Transverse colon (tissue), 4 donors: ENCODE measurements around the gene NES. TPM values are rescaled to one million over a fixed set of nuclear protein-coding genes. Genes with fewer than 3 reads are reported as not detected.

Experiments used
- DNase-seq: peaks from one replicate; pipeline ENCODE4 v3.0.0-alpha.2; 2019
- H3K27ac ChIP-seq, 4 donors: fragments of 200-600 bp; sonication (generic); 2 replicates each; pipeline ENCODE4 v1.5.1; 2016 to 2018; ENCODE audit warnings: inconsistent platforms in 4 of 4
- H3K27me3 ChIP-seq: fragments of 200-600 bp; sonication (generic); 2 replicates; pipeline ENCODE4 v1.5.1; 2017; ENCODE audit warnings: inconsistent platforms
- H3K36me3 ChIP-seq, 4 donors: fragments of 200-600 bp; sonication (generic); 2 replicates each; pipeline ENCODE4 v1.5.1; 2017 to 2019; ENCODE audit warnings: inconsistent platforms in 4 of 4
- H3K4me1 ChIP-seq, 4 donors: fragments of 200-600 bp; sonication (generic); 2 replicates each; pipeline ENCODE4 v1.5.1; 2017 to 2020; ENCODE audit warnings: inconsistent platforms in 4 of 4
- H3K4me3 ChIP-seq, 4 donors: fragments of 200-600 bp; sonication (generic); 1 replicate in 1 of 4; 2 replicates in 3 of 4; pipeline versions ENCODE4 v1.5.1 to v1.6.1; 2017 to 2019; ENCODE audit warnings: inconsistent platforms in 4 of 4
- H3K9me3 ChIP-seq, 2 donors: fragments of 200-600 bp; sonication (generic); 2 replicates each; pipeline ENCODE4 v1.5.1; 2017 to 2019; ENCODE audit warnings: inconsistent platforms in 2 of 2
- CTCF ChIP-seq, 5 experiments: fragments of 200-600 bp in 3 of 5; fragments of 450-650 bp in 2 of 5; sonication (generic) in 3 of 5; IDR thresholded peaks; 1 replicate in 2 of 5; 2 replicates in 3 of 5; pipeline ENCODE4 v1.5.1; 2016 to 2017; ENCODE audit warnings: antibody characterized with exemption in 5 of 5, inconsistent platforms in 3 of 5, mild to moderate bottlenecking in 2 of 5, moderate library complexity in 1 of 5
- EP300 ChIP-seq: sonication (generic); formaldehyde crosslinking; IDR thresholded peaks from one replicate; pipeline ENCODE4 v1.6.1; 2017; ENCODE audit warnings: antibody characterized with exemption, low read depth
- POLR2A ChIP-seq: fragments of 450-650 bp; IDR thresholded peaks from one replicate; pipeline ENCODE4 v1.6.1; 2016; ENCODE audit warnings: antibody characterized with exemption, mild to moderate bottlenecking, moderate library complexity
- POLR2AphosphoS5 ChIP-seq, 3 donors: sonication (generic); formaldehyde crosslinking; IDR thresholded peaks; one replicate each; pipeline ENCODE4 v1.6.1; 2016; ENCODE audit warnings: antibody characterized with exemption in 3 of 3
- WGBS, 2 donors: methylation state at CpG; one replicate each; pipeline ENCODE4 v1.1.5; 2018; ENCODE audit warnings: low coverage in 1 of 2; 5-methylcytosine and 5-hydroxymethylcytosine counted together
- in situ Hi-C, 4 donors: fragments of 200-750 bp; cut with MboI; loops; one replicate each; pipeline versions ENCODE4 v1.15.0 to v1.15.1; 2017; ENCODE audit warnings: low sequenced_read_pairs in 3 of 4, low pct_ligation_motif_present in 1 of 4, low pct_unique_long_range_greater_than_20kb in 1 of 4
- intact Hi-C: fragments of 100-400 bp; cut with DNase I; formaldehyde crosslinking; loops from one replicate; pipeline ENCODE4 v1.15.1; 2023; ENCODE audit warnings: low total_unique reads
- total RNA-seq, 4 donors: library from RNA; depleted of rRNA; stranded (reverse); fragments of >200 nt; gene quantifications; one replicate each; pipeline ENCODE4 v1.1.0, GENCODE V29; 2016

Gene NES
- total RNA-seq, 4 donors from 2014 or later = 3.3 to 15.5 (median 5.5) TPM

- Histone ChIP-seq H3K4me3 (no peak overlapping the region), H3K27ac (no peak overlapping the region), H3K36me3 (no peaks in the 10 kb centered on the region), H3K9me3 (no peaks in the 10 kb centered on the region), H3K4me1 (peaks cover 8 to 17% (median 17%) of the 10 kb centered on the region in 4 donors), H3K27me3 (peaks cover 77% of the 10 kb centered on the region)
- TF ChIP-seq POLR2AphosphoS5 (IDR thresholded peaks at IDR 0.05) = no peak
- intact Hi-C loops = no loop called here
- in situ Hi-C loops = loop anchor here in 2 of 4 donors (25.0 kb wide), 1 partner anchor 181 kb away; the partner anchor contains the start of genes INSRR (in 2 of the 2) and NTRK1 (in 2 of the 2)
- DNase-seq = no peak
- WGBS, 2 donors = 69 to 100% methylated on average over 1 to 8 of the region's 8 CpGs
These were observed 4.2 kb upstream of the NES start for GRCh38 chr1:156681196-156681960.

GRCh38 chr1:156680056-156680455 lies 2.8 kb upstream of the NES start:
- DNase-seq = no peak
- Histone ChIP-seq H3K27ac (no peak overlapping the region), H3K4me1 (peaks cover 8 to 30% (median 20%) of the 10 kb centered on the region in 4 donors), H3K4me3 (no peak overlapping the region), H3K9me3 (no peaks in the 10 kb centered on the region), H3K36me3 (no peaks in the 10 kb centered on the region), H3K27me3 (peaks cover 77% of the 10 kb centered on the region)
- TF ChIP-seq CTCF (IDR thresholded peaks at IDR 0.05) (no peak), POLR2AphosphoS5 (IDR thresholded peaks at IDR 0.05) (no peak), POLR2A (no peak), EP300 (no peak)
- 35 to 50% methylated on average over 1 to 2 of the region's 2 CpGs for WGBS, 2 donors
- in situ Hi-C loops (loop anchor here in 2 of 4 donors (25.0 kb wide), 1 partner anchor 182 kb away; the partner anchor contains the start of genes INSRR (in 2 of the 2) and NTRK1 (in 2 of the 2)), intact Hi-C loops (no loop called here)

GRCh38 chr1:156677616-156678596 lies 699 bp upstream of the NES start:
- 1 to 2% methylated on average over 11 to 22 of the region's 22 CpGs for WGBS, 2 donors
- TF ChIP-seq POLR2A (no peak), POLR2AphosphoS5 (IDR thresholded peaks at IDR 0.05) (peak in 1 of 3 donors; percentile 8), CTCF (IDR thresholded peaks at IDR 0.05) (peak; percentile 72 to 87 (median 80)), EP300 (no peak)
- H3K36me3 ChIP-seq = no peaks in the 10 kb centered on the region
- H3K27ac ChIP-seq = peak overlapping the region; percentile 56 to 79 (median 69)
- H3K4me1 ChIP-seq = peaks cover 8 to 33% (median 26%) of the 10 kb centered on the region in 4 donors
- DNase-seq = peak; percentile 56
- peaks cover 77% of the 10 kb centered on the region for H3K27me3 ChIP-seq
- H3K9me3 ChIP-seq = no peaks in the 10 kb centered on the region
- intact Hi-C loops (loop anchor here (2.0 kb wide), 1 partner anchor 17 kb away; no protein-coding TSS in a partner anchor), in situ Hi-C loops (loop anchor here in 2 of 4 donors (25.0 kb wide), 1 partner anchor 184 kb away; the partner anchor contains the start of genes INSRR (in 2 of the 2) and NTRK1 (in 2 of the 2))
- H3K4me3 ChIP-seq = peak overlapping the region in 3 of 4 donors; percentile 19 to 43 (median 36)

GRCh38 chr1:156676114-156676819 lies 940 bp downstream of the NES start:
- Histone ChIP-seq H3K27me3 (peaks cover 74% of the 10 kb centered on the region), H3K27ac (peak overlapping the region; percentile 56 to 79 (median 69)), H3K4me1 (peaks cover 8 to 33% (median 26%) of the 10 kb centered on the region in 4 donors), H3K4me3 (peak overlapping the region; percentile 7 to 43 (median 28)), H3K9me3 (no peaks in the 10 kb centered on the region), H3K36me3 (no peaks in the 10 kb centered on the region)
- WGBS, 2 donors = 41% methylated on average over 29 of the region's 49 CpGs; no CpG with 5 or more reads in 1 of the 2 donors
- TF ChIP-seq EP300 = no peak
- TF ChIP-seq POLR2AphosphoS5 (IDR thresholded peaks at IDR 0.05) = no peak
- TF ChIP-seq CTCF (IDR thresholded peaks at IDR 0.05) = no peak
- no peak for TF ChIP-seq POLR2A
- intact Hi-C loops (loop anchor here (2.0 kb wide), 1 partner anchor 15 kb away; no protein-coding TSS in a partner anchor), in situ Hi-C loops (loop anchor here in 2 of 4 donors (25.0 kb wide), 1 partner anchor 186 kb away; the partner anchor contains the start of genes INSRR (in 2 of the 2) and NTRK1 (in 2 of the 2))
- no peak for DNase-seq
